Activated naive CD4-positive, alpha-beta T cell treated with anti-CD3 and anti-CD28 coated beads, Interleukin-2, amount 50 U/mL, for 16 hours (primary cell): ENCODE data around the gene PPFIBP1.

Experiments
- DNase-seq: peaks from one replicate; pipeline ENCODE4 v3.0.0-alpha.2; 2020

Gene PPFIBP1

DNA sequence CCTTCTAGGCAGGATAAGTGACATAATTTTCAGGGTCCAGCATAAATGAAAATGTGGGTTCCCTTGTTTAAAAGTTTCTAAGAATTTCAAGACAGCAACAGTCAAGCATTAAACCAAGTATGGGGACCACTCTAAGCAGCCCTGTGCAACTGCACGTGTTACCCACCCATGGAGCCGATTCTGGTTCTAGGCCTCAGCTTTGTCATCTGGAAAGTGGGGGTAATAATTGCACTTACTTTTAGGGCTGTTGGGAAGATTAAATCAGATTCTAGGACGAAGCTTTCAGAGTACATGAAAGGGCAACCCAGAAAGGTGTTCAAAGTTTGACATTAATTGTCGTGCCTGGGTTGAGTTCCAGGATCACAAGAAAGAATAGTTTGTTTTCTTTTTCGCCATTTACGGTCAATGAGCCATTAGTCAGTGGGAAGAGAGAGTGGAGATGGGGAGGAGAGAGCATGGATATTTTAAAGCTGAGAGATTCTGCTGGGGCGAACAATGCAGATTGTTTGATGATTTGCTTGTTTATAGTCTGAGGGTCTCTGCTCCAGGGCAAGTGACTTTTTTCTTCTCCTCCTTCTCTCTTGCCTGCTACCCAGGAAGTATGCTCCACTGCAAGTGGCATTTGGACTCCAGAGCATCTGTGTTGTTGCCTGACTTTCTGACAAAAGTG lies 10.7 kb upstream of the PPFIBP1 start:
- no peak for DNase-seq

DNA sequence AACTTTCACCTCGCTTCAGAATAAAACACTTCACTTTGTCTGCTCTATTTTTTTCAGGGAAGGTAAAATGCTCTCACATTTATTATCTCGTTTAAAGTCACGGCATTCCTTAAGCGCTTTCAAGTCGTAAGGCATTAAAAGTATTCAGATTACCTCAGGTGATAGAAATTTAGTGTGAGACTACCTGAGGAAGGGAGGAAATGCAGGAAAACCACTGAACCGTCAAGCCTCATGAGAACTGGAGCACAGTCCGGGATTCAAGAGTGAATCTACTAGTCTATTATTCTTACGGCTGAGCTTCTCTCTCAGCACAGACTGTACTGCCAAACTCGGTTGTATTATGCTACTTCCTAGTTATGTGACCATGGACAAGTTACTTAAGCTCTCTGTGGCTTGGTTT lies 8.3 kb upstream of the PPFIBP1 start:
- DNase-seq, result no peak

DNA sequence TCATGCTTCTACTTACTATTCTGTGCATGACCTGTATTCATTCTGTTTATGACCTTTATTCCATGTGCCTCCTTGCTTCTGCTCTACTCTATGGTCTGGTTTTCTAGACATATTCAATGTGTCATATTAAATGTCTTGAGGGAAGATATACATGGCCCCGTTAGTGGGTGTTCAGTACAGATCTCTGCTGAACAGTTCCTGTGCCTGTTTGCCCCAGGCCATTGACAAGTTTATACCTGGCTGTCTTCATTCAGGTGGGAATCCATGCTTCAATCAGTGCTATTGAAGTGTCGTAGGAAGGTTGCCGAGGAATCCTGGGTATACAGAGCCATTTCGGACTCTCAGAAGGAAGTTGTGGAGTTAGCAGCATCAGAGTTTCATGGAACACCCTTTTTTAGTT lies 7.4 kb upstream of the PPFIBP1 start:
- no peak for DNase-seq

DNA sequence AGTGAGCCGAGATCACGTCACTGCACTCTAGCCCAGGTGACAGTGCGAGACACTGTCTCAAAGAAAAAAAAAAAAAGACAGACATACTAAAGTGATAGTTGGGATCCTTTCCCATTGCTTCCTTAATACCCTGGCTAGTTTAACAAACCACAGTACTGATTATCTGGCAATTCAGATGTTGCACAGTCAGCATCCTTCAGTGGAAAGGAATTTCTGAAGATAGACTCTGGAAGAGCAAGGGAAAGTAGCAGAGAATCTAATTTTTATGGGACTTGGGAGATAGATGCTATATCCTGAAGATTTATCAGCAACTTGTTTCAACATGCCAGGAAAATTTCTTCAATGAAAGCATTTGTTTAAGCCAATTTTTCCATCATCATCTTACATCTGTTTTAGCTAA lies 6.5 kb upstream of the PPFIBP1 start:
- DNase-seq, result no peak

DNA sequence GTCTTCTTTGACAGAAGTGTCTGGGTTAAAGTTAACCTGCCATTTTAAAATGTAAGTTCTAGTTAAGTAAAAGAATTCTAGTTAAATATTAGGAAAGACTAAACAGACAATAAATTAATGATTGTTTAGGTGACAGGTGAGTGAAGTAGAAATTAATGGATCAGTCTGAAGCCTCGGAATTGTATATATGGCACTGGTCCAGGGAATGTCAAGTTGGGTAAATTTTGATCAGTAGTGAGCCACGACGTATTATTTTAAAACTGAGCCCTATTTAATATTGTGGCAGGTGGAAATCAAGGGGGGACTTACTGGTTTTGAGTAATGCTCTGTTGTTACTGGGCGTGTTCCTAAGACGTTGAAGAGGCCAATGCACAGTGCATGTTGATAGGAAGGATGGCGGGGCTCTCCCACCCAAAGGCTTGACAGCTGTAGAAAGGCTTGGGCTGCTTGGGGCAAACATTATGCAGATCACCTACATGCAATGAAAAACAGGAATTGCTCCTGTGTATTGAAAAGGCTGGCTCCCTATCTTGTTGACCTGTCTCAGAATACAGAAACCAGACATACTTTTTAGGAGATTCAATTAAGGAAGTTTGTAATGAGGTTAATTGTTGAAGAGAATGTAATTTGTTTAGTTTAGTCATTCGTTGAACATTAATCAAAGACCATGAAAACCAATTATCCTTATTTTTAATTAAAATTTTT lies 5.9 kb upstream of the PPFIBP1 start:
- no peak for DNase-seq

DNA sequence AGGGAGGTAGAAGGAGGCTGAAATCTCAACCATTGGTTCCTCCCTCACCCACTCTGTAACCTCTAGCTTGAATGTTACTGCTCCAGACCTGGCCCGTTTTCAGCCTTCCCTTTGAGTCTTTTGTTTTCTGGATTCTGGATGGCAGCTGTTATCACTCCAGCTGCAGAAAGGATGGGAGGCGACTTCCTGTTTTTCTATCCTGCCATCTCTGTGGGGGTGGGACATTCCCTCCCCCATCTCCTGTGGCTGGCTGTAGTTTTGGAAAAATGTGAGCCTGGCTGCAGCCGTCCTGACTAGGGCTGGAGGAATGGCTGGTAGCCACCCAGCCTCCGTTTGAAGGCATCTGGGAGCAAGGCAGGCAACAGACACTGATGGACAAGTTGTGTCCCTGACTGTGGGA lies 2.9 kb upstream of the PPFIBP1 start:
- DNase-seq, result no peak

DNA sequence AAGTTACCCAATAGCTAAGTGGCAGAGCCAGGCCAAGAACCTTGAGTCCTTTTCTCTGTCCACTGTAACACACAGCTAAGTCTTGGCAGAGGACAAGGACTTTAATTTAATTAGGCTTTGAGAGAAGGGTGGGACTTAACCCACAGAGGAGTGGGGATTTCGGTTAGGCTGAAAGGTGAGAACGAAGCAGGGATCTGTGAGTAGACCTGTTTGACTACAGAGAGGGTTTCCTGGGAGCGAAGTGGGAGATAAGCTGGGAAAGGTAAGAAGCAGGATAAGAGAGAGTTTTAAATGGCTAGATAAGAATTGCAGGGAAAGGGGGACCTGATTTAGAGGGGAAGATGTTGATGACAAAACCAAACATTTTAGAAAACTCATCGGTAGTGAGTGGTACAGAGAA lies 2.0 kb upstream of the PPFIBP1 start:
- no peak for DNase-seq

DNA sequence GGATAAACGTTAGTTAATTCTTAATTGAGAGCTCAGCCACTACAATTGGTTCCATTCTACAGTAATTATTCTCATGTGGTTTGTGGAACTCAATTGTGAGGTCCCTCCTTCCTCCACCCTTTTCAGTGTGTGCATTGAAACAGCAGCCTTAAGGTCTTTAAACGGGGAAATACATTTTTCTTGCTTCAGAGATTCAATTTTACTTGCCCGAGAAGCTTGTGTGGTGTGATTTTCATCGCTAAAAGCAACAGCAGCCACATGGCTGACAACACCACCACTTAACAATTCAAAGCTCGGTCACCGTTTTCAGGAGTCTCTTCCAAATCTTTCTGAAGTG lies 733 bp upstream of the PPFIBP1 start:
- DNase-seq, result no peak

DNA sequence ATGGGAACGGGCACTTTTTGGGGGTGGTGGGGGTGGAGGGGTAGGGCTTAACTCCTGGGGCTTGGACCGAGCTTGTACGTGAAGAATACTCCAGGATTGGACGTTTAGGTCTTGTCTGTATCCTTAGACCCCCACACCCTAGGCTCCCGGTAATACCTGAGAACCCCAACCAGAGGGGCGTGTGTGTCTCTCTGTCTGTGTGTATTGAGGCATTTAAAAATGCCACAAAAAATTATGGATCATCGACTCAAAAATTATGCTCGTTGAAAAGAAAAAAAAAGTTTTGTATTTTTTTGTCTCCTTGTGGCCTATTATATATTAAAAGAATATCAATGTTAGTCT lies 459 bp downstream of the PPFIBP1 start:
- DNase-seq, result no peak

DNA sequence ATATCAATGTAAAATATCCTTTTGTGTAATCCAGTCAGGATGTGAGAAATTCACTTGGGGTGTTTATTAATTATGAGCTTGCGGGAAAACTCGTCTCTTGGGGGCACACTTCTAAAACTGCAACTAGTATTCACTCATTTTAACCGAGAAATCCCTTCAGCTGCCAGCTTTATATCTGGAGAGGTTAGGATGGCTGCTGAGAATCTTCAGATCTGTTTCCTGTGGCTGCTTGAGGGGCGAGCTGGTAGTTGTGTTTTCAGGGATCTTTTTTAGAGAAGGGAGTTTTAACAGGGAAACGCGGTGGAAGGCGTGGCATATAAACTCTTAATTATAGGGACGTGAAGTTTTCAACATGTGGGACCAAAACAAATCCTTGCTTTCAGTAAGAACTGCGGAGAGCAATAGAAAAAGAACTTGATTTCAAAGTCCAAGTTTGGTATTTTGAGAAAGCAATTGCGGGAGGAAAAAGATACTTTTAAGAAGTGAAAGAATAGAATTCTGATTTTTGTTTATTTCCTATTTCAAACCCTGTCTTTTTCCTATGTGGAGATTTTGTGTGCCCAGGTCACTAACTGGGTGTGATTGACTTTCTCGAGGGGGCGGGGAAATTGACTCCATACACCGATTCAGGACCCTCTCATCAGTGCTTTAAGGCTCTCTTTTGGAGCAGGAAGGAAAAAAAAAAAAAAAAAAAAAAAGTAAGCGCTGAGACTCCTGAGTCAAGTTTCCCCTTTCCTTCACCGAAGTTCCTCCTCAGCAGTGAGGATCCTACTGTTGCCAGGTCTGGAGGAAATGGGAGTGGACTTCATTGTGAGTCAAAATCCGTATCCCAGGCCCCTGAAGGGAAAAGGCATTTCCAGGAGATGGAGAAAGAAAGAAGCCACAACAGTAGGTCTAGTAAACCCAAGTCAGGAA lies 1.1 kb downstream of the PPFIBP1 start:
- DNase-seq, result no peak

DNA sequence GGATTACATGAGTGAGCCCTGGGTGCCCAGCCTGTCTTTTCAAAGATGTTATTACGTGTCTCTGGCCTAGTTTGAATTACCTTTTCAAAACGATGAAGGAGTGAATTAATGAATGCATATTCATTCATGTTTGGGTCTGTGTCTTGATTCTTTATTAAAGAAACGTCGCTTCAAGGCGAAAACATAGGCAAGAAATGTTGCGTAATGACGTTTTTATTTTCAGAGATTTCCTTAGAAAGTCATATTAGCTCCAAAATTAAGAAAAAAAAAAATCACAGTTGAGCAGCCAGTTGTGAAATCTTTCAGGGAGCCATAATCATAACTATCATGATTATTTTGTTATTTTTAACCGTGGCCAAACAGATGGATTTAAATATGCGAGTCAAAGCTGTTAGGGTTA lies 3.5 kb downstream of the PPFIBP1 start:
- DNase-seq, result no peak

DNA sequence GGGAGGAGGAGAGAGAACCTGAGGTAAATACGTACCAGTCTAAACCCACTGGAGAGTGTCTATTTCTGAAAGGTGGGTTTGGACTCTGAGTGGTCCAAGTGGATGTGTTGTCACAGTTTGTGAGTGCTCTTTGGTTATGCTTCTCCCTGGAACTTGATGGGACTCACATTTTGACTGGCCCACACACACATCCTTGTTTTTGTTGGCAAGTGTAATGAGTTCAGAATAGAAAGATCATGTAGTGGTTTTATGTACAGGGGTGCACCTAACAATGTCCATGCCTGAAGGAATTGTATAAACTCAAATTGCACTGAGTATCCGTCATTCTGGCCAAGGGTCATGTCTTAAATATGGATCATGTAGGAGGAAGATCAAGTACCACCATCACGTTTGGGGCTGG lies 4.8 kb downstream of the PPFIBP1 start:
- no peak for DNase-seq

DNA sequence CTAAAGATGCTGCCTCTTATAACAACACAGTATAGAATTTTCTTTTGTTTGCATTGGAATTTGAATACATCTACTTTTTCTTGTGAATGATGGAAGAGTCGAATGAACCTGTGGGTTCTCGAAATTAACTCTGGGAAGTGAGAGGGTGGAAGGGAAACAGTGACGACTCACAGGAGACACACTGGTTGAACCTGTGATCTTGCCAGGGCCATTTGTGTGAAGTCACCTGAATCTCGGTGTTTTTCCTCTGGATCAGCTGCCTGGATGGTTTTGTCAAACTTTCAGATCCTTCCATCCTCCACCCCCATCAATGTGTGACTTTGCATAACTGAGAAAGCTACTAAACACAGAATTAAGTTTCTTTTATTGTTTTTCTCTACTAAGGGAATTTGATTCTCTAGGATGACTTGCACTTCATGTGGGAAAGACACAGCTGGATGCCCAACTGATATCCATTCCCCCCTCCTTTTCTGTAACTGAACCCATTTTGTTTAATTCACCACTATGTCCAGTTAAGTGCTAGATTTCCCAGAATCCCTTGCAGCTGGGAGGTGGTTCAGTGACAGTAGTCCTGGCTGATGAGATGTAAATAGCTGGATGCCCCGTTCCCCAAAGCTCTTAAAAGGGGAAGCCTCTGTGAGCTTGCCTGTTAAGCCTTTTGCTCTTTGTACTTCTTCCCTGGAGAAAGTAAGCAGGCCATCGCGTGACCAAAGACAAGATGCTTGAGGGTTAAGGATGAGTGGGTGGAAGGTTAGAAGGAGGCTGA lies 6.3 kb downstream of the PPFIBP1 start:
- no peak for DNase-seq

DNA sequence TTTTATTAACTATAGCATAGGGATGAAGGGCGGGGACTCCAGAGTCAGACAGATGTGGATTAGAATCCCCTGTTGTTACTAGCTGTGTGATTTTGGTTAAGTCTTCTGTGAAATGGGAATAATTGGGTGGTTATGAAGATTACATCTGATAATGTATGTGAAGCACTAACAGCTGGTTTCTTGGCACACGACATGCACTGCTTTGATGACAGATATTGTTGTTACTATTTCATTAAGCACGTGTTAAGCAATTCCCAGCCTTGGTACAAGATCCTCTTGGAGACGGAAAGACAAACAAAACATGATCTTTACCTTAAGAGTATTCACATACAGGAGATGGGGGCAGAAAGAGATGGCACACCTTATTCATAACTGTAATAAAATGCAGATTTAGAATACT lies 7.9 kb downstream of the PPFIBP1 start:
- no peak for DNase-seq

DNA sequence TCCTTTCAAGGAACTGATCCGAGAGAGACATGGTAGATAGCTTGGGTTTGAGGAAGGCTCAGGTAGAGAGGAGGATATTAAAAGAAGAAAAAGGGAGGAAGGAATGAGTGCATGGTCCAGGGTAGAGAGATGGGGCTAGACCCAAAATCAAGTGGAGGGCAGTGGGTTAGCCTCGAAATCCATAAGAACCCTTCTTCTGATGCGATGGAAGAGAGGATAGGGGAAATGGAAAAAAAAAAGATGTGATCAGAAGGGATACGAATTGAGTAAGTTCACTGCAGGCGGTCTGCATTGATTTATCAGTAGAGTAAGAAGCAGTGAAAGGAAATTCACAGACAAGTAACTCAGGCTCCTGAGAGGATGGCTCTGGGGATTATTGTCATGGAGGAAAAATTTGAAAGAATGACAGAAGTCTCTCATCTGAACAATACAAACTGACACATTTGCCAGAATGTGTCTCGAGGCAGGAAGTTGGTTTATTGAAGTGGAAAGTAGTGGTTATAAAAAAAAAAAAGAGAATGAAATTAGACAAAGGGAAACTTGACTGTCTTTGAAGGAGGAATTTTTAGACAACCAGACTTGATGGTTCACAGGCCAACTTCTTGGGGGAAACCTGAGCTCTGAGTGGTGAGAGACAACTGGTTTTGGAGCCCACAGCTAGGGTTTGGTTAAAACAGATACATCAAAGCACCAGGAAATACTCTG lies 10.2 kb downstream of the PPFIBP1 start:
- no peak for DNase-seq

DNA sequence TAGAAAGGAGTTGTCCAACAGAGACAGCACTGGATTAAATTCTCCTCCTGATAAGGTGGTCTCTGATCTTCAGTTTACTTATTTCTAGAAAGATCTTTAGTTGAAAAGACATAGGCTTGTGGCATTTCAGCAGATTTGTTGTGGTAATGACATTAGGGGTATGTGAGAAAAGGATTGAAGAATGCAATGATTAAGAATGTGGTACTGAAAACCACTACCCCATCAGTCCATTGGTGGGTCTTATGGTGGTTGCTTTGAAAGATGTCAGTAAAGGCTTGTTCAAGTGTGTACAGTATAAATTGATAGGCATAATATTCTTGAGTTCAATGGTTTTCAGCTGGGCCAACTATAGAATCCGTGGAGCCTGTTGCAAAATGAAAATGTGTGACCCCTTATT lies 10.8 kb downstream of the PPFIBP1 start:
- DNase-seq, result no peak

DNA sequence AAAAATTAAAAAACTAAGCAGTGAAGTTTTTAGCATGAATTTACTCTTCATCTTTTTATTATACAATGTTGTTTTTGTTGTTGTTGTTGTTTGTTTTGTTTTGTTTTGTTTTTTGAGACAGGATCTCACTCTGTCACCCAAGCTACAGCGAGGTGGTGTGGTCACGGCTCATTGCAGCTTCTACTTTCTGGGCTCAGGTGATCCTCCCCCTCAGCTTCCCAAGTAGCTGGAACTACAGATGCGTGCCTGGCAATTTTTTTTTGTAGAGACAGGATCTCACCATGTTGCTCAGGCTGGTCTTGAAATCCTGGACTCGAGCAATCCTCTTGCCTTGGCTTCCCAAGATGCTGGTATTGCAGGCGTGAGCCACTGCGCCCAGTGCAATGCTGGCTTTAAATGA lies 11.3 kb downstream of the PPFIBP1 start:
- DNase-seq, result no peak

DNA sequence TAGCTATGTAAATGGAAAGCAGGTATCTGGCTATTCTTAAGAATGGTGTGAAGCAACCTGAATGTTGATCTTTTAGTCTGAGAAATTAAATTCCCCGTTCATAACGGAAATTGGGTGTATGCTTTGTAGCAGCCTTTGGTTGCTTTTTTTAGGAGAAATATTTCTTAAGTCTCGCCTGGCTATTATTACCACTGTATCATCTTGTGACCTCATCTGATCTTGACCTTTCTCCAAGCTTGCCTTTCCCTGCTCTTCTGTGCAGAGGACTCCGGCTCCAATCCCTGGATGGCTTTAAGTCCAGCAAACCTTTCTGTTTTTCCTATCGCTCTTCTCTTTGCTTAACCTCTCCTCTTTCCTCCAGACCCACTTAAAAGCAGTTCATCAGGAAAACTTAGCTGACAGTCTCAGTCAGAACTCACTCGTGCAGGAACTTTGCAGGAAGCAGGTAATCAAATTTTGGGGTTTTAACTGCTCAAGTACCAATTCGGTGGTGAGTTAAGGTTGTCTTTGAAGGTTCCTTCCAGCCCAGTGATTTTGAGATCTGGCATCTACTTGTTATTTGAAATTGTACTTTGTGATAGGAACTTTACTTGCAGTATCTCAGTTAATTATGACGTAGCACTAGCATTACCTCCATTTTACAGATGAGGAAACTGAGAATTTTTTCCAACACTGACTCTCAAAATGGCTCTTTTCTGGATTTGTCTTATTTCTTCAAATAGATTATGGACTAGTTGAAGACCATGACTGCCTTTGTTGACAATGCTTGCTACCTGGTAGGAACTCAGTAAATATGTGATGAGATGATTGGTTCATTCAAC lies 14.1 kb downstream of the PPFIBP1 start:
- DNase-seq, result no peak

DNA sequence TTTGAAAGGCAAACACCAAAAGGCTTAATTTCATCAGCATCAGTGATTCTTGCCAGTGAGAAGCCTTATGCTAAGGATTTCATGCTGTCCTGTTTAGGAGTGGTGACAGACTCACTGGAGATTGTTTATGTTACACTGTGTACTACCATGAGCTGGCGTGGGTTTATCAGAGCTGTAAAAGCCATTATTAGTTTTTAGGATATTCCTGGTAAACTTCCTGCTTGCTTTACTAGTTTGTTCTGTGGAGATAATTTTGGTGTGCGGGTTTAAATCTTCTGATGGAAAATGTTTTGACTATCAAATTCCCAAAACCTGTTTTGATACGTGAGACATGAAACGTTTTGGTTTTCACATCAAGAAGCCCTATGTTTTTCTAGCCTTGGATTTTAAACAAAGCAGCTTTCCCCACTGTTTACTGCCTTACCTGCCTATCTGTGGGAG lies 15.2 kb downstream of the PPFIBP1 start:
- no peak for DNase-seq

DNA sequence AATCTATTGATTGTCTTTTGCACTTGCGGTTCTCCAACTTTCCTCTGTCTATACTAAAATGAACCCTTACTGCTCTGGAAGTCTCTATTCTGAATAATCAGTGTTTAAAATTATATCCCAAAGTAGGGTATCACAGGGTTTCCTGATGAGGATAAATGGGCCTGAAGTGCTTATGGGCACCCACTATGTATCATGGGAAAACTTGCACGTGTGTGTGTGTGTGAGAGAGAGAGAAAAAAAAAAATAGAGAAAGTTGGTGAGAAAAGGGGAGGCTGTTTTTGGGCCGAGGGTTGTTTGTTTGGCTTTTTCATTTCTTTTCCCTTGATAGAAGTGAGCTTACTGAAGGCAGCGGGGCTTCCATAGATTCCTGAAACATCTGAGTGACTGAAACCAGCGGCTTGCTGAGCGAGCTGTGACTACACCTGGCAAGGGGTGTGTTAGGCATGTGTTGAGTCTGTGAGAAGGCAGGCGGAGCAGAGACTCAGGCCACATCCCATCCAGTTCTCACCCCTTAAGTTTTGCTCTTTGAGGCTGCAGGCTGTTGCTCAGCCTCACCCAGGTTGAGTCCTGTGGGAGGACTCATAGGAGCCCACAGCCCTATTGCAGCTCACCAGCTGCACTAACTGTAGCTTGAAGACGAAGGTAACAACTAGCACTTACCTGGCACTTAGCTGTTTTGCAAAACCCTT lies 17.2 kb downstream of the PPFIBP1 start:
- no peak for DNase-seq

DNA sequence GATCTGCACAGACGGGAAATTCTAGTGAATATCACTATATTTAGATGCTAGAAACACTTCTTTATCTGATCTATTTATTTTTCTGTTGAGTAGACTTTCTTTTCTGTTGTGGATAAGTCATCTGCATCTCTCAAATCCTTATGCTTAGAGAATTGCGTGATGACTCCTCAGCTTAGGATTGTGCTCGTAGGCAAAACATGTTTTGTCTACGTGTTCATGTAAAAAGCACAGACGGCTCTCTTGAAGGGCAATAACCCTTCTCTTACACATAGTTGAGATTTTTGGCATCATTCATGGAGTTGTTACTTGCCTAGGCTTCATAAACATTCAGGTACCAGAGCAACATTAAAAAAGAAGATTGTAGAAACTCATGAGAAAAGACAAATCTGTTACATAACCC lies 18.6 kb downstream of the PPFIBP1 start:
- DNase-seq, result no peak
